SIG-M5 (cell line): ENCODE data around the gene CCDC8.
"Not testable (repeated sequence)": the region's sequence is repeated elsewhere in the genome, so short reads cannot be mapped to it uniquely, and the experiment has no call there.

Source experiments
- DNase-seq: peaks from one replicate; lab custom pipeline; 2025; lab: John Stamatoyannopoulos, UW

CCDC8 gene

GRCh38 chr19:46402725-46403124 lies 10.6 kb downstream of the CCDC8 start:
- no peak for DNase-seq

DNA sequence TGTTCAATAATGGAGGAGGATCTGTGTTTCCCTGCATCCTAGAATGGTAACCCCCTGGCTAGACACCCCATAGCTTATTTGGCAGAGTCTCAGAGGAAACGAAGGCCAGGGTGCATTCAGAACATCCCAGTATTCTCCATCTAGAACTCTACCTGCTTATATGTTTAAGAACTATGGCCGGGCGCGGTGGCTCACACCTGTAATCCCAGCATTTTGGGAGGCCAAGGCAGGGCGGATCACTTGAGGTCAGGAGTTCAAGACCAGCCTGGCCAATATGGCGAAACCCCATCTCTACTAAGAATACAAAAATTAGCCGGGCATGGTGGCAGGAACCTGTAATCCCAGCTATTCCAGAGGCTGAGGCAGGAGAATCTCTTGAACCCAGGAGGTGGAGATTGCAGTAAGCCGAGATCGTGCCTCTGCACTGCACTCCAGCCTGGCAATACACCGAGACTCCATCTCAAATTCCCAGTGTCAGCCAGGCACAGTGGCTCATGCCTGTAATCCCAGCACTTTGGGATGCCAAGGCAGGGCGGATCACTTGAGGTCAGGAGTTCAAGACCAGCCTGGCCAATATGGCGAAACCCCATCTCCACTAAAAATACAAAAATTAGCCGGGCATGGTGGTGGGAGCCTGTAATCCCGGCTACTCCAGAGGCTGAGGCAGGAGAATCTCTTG lies 15.4 kb downstream of the CCDC8 start:
- not testable (repeated sequence) for DNase-seq

- DNase-seq: no peak
These were observed 19.0 kb downstream of the CCDC8 start for GRCh38 chr19:46394402-46394797.

- no peak for DNase-seq
These were observed 19.6 kb downstream of the CCDC8 start for GRCh38 chr19:46393456-46394401.

DNA sequence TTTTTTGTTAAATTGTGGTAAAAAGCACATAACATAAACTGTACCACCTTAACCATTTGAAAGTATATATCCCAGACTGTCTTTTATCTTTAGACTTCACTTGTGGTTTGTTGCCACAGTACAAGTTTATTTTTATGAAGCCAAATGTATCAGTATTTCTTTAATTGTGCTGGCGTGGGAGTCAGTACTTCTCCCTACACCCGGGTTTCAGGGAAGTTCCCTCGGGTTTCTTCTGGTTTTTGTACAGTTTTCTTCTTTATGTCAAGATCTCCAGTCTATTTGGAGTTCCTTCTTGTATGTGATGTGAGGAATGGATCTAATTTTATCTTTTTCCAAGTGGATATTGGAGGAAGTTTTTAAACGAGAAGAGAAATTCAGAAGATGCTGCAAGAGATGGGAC lies 20.5 kb downstream of the CCDC8 start:
- no peak for DNase-seq

DNA sequence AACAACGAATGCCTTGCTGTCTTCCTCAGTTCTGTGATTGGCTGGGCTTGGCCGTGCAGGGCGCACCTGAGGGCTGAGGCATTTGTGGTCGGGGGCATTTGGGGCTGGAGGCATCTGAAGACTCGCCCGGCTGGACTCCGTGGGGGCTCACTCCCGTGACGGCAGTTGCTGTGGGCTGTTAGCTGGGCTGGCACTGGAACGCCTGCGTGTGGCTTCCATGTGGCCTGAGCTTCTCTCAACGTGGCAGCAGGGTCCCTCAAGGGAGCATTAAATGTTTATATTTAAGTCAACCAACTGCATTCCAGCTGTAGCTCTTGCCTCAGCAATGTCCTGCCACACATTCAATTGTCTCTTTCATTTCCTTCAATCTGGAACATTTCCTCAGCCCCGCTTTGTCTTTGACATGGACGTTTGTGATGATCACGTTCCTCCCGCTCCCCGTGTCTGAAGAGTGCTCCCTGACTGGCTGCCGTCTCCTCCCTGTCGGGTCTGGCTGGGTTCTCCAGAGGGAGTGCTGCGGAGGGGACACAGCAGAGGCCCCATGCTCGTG lies 21.0 kb downstream of the CCDC8 start:
- DNase-seq: no peak

DNA sequence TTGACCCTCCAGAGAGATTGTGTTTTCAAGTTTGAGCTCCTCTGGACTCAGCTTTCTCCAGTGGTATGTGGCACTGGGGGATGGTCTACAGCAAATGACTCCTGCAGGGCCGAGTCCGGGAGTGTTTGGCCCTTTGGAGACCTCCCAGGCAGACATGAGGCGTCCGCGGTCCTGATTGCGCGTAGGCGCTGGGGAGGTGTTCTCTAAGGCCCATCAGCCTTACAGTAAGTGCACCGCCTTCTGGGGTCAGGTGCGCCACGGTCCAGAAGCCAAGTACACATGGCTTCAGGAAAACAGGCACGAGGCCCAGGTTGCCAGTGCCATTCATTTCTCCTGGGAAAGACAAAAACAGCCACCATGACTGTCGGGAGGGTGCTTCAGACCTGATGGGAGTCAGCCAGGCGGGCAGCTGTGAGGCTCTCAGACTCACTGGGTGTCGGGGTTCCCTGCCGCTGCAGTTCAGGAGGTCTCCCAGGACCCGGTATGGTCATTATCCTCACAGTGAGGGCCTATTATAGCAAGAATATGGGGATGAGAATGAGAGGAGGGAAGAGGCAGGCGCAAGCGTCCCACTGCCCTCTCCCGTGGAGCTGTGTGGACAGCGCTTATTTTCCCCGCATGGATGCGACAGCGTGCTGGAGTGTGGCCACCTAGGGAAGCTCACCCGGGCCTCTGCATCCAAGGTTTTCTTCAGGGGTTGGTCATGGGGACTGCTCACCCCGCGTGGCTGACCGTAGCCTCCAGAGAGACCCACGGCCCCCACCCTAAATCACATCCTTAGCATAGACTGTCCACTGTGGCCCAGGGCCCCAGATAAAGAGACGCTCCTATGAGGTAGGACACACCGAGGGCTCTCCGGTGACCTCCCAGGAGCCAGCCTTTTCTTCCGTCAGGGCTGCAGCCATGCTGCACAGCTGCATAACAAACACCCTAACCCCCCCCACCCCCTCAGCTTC lies 21.8 kb downstream of the CCDC8 start:
- DNase-seq: no peak

DNA sequence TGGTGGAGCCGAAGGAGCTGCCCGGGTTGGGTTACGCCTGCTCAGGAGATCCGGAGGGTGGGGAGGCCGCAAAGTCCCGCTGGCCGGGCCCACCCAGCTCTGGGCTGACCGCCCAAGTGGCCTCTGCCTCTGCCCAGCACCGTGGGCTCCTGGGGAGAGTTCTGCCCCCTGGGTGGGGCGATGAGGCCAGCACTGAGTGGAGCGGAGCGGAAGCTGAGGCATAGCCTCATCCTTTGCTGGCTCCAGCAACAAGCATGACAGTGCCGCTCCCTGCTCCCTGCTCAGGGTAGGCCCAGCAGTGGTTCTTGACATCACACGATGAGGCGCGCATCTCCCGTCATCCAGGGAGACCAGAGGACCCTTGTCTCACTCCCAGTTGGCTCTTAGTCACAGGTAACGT lies 22.5 kb downstream of the CCDC8 start:
- DNase-seq: no peak

DNA sequence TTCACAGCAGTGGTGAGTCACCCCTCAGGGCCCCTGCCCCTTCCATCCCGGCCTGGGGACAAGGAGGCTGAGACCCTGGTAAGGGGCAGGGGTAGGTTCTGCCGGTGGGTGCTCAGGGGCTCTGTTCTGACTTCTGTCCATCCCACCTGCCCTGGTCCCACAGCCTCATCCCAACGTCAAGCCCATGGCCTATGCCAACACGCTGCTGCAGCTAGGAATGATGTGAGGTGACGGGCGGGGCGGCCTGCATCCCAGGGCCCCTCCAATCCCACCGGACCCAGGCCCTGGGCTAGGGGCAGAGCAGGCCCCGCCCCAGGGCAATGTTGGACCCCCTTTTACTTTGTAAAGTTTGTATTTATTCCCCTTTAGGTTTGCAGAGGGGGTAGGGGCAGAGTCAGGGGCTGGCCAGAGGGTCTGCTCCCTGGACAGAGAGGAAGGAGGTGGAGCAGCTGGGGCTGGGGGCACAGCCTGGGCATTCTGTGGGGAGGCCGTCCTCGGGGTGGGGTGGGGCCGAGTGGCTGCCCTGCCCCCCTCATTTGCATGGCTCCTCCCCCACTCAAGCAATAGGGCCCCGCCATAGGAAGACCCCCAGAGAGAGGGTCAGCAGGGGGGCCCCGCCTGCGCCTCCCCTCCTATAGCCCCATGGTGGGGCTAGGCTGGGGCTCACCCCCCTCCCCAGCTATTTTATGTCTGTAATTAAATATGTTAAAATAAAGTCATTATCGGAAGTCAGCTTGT lies 23.1 kb downstream of the CCDC8 start:
- no peak for DNase-seq

DNA sequence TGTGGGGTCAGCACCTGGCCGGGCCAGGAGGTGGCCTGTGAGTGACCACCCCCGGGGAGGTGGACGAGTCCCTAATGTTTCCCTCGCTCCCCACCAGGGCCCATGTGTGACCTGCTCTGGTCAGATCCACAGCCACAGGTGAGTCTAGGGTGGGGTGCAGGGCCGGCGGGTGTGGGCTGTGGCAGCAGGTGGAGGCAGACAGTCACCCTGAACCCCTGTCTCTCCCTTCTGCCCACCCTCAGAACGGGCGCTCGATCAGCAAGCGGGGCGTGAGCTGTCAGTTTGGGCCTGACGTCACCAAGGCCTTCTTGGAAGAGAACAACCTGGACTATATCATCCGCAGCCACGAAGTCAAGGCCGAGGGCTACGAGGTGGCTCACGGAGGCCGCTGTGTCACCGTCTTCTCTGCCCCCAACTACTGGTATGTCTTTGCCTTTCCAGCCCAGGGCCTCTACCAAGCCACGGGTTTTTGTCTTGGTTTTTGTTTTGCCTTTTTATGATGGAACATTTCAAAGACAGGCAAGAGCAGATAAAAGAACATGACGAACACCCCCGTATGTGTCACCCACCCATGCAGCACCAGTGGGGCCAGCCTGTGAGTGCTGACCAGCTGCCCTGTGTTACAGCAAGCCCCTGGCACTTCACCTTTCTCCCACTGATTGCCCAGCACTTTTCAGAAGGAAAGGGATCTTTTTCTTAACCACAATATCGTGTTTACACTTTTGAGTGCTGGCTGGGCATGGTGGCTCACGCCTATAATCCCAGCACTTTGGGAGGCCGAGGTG lies 24.9 kb downstream of the CCDC8 start:
- no peak for DNase-seq

GRCh38 chr19:46387713-46388130 lies 25.6 kb downstream of the CCDC8 start:
- no peak for DNase-seq

GRCh38 chr19:46386996-46387712 lies 26.2 kb downstream of the CCDC8 start:
- DNase-seq: no peak

DNA sequence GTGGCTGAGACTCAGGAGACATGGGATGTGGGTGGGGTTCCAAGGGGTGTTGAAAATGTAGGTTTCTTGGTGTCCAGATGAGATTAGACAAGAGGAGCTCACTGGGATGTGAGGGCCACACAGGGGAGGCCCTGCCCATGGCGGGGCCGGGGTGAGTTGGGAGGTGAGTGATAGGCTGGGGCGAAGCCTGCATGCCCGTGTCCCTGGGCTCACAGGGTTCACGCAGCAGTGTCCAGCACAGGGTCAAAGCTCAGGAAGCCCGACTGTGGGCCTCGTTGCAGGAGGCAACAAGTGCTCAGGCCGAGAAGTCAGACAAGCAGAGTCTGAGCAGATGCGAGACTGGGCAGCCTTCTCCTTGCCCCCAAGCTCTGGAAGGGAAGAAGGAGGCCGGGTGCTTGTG lies 27.2 kb downstream of the CCDC8 start:
- no peak for DNase-seq

DNA sequence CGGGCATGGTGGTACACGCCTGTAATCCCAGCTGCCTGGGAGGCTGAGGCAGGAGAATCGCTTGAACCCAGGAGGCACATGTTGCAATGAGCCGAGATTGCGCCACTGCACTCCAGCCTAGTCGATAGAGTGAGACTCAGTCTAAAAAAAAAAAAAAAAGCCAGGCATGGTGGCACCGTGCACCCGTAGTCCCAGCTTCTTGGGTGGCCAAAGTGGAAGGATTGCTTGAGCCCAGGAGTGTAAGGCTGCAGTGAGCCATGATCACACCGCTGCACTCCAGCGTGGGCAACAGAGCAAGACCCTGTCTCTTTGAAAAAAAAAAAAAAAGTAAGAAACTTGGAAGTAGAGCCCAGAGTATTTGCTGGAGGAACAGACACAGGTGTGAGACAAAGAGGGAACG lies 27.7 kb downstream of the CCDC8 start:
- no peak for DNase-seq

GRCh38 chr19:46384396-46384795 lies 29.0 kb downstream of the CCDC8 start:
- DNase-seq: no peak

- DNase-seq: no peak
These were observed 29.5 kb downstream of the CCDC8 start for GRCh38 chr19:46383846-46384245.

GRCh38 chr19:46383171-46383815 lies 30.1 kb downstream of the CCDC8 start:
- DNase-seq: no peak

DNA sequence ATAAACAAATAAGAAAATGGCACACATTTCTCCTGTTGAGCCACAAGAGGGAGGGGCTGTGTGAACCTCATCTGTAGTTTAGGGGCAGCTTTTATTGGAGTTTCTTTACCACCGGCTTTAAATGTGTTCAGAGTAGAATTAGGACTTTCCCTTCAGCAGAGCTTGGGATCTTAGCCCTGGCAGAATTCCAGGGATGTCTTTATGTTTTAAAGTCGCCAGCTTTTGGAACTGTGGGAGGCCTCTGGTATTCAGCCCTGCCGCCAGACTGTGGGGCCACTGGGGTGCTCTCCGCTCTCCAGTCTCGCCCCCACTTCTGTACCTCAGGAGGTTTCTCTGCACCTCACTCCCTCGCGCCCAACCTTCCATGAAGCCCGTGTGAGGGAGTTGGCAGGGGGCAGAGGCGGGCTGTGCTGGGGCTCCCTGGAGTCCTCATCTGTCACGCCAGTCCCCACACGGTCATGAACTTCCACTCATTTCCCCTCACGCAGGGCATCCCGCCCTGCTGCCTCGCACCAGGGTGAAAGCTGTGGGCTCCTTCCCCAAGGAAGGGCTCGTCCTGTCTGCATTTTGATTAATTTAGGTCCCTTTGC lies 31.5 kb downstream of the CCDC8 start:
- DNase-seq: no peak

DNA sequence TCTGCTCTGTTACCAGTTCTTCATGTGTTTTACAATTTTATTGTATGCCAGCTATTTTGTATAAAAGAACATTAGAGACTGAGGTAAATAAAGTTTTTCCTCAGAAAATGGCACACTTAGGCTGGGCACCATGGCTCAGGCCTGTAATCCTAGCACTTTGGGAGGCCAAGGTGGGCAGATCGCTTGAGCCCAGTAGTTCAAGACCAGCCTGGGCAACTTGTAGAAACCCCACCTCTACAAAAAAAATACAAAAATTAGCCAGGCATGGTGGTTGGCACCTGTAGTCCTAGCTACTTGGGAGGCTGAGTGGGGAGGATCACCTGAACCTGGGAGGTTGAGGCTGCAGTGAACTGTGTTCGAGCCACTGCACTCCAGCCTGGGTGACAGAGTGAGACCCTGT lies 32.0 kb downstream of the CCDC8 start:
- no peak for DNase-seq
